ENCODE results near the gene TCEAL3.

Gene TCEAL3

DNA sequence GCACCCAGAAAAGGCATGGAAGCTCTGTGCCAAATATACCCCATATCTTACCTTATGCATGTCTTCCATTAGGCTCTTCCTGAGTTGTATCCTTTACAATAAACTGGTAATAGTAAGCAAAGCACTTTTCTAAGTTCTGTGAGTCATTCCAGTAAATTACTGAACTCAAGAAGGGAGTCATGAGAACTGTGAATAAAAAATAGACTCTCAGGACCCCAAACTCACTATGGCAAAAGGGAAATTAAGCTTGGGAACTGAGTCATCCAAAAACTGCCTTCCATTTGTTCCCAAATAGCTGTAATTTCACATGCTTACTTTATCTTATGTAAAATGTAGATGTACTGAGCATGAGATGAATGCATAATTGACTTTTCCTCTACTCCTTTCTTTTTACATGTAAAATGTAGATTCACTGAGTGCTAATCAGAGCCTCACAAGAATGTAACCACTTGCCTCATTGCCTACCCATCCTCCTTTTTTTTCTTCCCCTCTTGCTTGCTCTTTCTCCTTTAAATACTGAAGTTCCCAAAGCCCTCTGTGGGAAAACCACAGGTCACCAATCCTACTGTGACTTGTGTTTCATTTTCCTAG, 8.1 kb downstream of the TCEAL3 start:
- no peak for DNase-seq (ENCODE audit: low read depth in 1 of 2, low spot score in 1 of 2)
- no peak overlapping the region for H3K27ac ChIP-seq (replicated peaks)

GRCh38 chrX:103616676-103617186, 9.0 kb downstream of the TCEAL3 start:
- Histone ChIP-seq H3K4me3 (replicated peaks; ENCODE audit: insufficient read depth, low read length) (no peak overlapping the region), H3K27ac (replicated peaks) (no peak overlapping the region), H3K27me3 (ENCODE audit: insufficient read depth, poor library complexity, severe bottlenecking) (no peaks in the 10 kb centered on the region)
- DNase-seq (ENCODE audit: low read depth in 1 of 2, low spot score in 1 of 2) = no peak
- TF ChIP-seq POLR2AphosphoS5 (IDR thresholded peaks at IDR 0.05; ENCODE audit: low read depth) (no peak), SPI1 (IDR thresholded peaks at IDR 0.05; ENCODE audit: borderline replicate concordance, low read depth) (no peak), GABPA (IDR thresholded peaks at IDR 0.05; ENCODE audit: low read depth) (no peak), REST (IDR thresholded peaks at IDR 0.05; ENCODE audit: insufficient replicate concordance, low read depth) (no peak), CTCF (IDR thresholded peaks at IDR 0.05; ENCODE audit: insufficient read depth, low read length) (no peak)

More for the DNA sequence above, 8.1 kb downstream of the TCEAL3 start:
- Histone ChIP-seq H3K4me3 (replicated peaks; ENCODE audit: insufficient read depth, low read length) (no peak overlapping the region), H3K27me3 (ENCODE audit: insufficient read depth, poor library complexity, severe bottlenecking) (no peaks in the 10 kb centered on the region)
- no peak for TF ChIP-seq POLR2AphosphoS5 (IDR thresholded peaks at IDR 0.05; ENCODE audit: low read depth)
- TF ChIP-seq GABPA (IDR thresholded peaks at IDR 0.05; ENCODE audit: low read depth) = no peak
- TF ChIP-seq CTCF (IDR thresholded peaks at IDR 0.05; ENCODE audit: insufficient read depth, low read length) = no peak
- no peak for TF ChIP-seq REST (IDR thresholded peaks at IDR 0.05; ENCODE audit: insufficient replicate concordance, low read depth)
- TF ChIP-seq SPI1 (IDR thresholded peaks at IDR 0.05; ENCODE audit: borderline replicate concordance, low read depth) = no peak

GRCh38 chrX:103624111-103624510, 16.3 kb downstream of the TCEAL3 start:
- H3K27me3 ChIP-seq (ENCODE audit: insufficient read depth, poor library complexity, severe bottlenecking) = peaks cover 10% of the 10 kb centered on the region
- H3K4me3 ChIP-seq (replicated peaks; ENCODE audit: insufficient read depth, low read length) = no peak overlapping the region
- H3K27ac ChIP-seq (replicated peaks) = no peak overlapping the region
- DNase-seq (ENCODE audit: low read depth in 1 of 2, low spot score in 1 of 2) = no peak
- TF ChIP-seq GABPA (IDR thresholded peaks at IDR 0.05; ENCODE audit: low read depth) (no peak), CTCF (IDR thresholded peaks at IDR 0.05; ENCODE audit: insufficient read depth, low read length) (no peak), REST (IDR thresholded peaks at IDR 0.05; ENCODE audit: insufficient replicate concordance, low read depth) (no peak), SPI1 (IDR thresholded peaks at IDR 0.05; ENCODE audit: borderline replicate concordance, low read depth) (no peak), POLR2AphosphoS5 (IDR thresholded peaks at IDR 0.05; ENCODE audit: low read depth) (no peak)
